H9 (cell line): ENCODE data around the gene FSTL4. TPM values are rescaled to one million over a fixed set of nuclear protein-coding genes. Genes with fewer than 3 reads are reported as not detected.

Experiments
- DNase-seq: peaks from one replicate; pipeline ENCODE4 v3.0.0-alpha.2; 2017
- H2AFZ ChIP-seq: one replicate; pipeline ENCODE4 v1.6.1; 2013; ENCODE audit warnings: mild to moderate bottlenecking, low read length, control low read depth, moderate library complexity
- H2AK5ac ChIP-seq: 2 replicates; pipeline ENCODE4 v1.6.1; 2013; ENCODE audit warnings: low read length, control low read depth, mixed read lengths; ENCODE audit not compliant: insufficient read length
- H2BK120ac ChIP-seq: one replicate; pipeline ENCODE4 v1.6.1; 2013; ENCODE audit warnings: low read depth, mild to moderate bottlenecking, low read length, control low read depth, inconsistent platforms; ENCODE audit not compliant: poor library complexity, severe bottlenecking
- H2BK12ac ChIP-seq: 2 replicates; pipeline ENCODE4 v1.6.1; 2013; ENCODE audit warnings: low read length, control low read depth, mixed read lengths, low read depth; ENCODE audit not compliant: insufficient read length
- H2BK15ac ChIP-seq: 2 replicates; pipeline ENCODE4 v1.6.1; 2013; ENCODE audit warnings: low read depth, low read length, control low read depth
- H2BK20ac ChIP-seq: one replicate; pipeline ENCODE4 v1.6.1; 2013; ENCODE audit warnings: low read depth, mild to moderate bottlenecking, low read length, control low read depth, inconsistent platforms; ENCODE audit not compliant: poor library complexity, severe bottlenecking
- H2BK5ac ChIP-seq: 2 replicates; pipeline ENCODE4 v1.6.1; 2013; ENCODE audit warnings: low read length, control low read depth, mixed read lengths; ENCODE audit not compliant: insufficient read length
- H3K14ac ChIP-seq: 2 replicates; pipeline ENCODE4 v1.6.1; 2013; ENCODE audit warnings: low read length, control low read depth; ENCODE audit not compliant: insufficient read depth
- H3K18ac ChIP-seq: 2 replicates; pipeline ENCODE4 v1.6.1; 2013; ENCODE audit warnings: low read depth, mild to moderate bottlenecking, mixed read lengths, low read length, control low read depth; ENCODE audit not compliant: insufficient read length
- H3K23ac ChIP-seq: 2 replicates; pipeline ENCODE4 v1.6.1; 2013; ENCODE audit warnings: low read length, control low read depth, mixed read lengths, low read depth; ENCODE audit not compliant: insufficient read length
- H3K23me2 ChIP-seq: 2 replicates; pipeline ENCODE4 v1.6.1; 2013; ENCODE audit warnings: low read depth, mild to moderate bottlenecking, mixed read lengths, low read length, control low read depth; ENCODE audit not compliant: insufficient read length, poor library complexity, severe bottlenecking
- H3K27ac ChIP-seq: 2 replicates; pipeline ENCODE4 v1.5.1; 2013; ENCODE audit warnings: low read length, control low read depth, mixed read lengths, low read depth; ENCODE audit not compliant: insufficient read length
- H3K27me3 ChIP-seq: 2 replicates; pipeline ENCODE4 v1.6.1; 2013; ENCODE audit warnings: low read length, control low read depth, inconsistent platforms; ENCODE audit not compliant: insufficient read depth
- H3K4ac ChIP-seq: 2 replicates; pipeline ENCODE4 v1.6.1; 2013; ENCODE audit warnings: low read depth, mild to moderate bottlenecking, control low read depth, inconsistent platforms, low read length, moderate library complexity
- H3K4me1 ChIP-seq: 2 replicates; pipeline ENCODE4 v1.6.1; 2013; ENCODE audit warnings: low read length, control low read depth, inconsistent platforms; ENCODE audit not compliant: insufficient read depth
- H3K4me2 ChIP-seq: 2 replicates; pipeline ENCODE4 v1.6.1; 2013; ENCODE audit warnings: low read length, control low read depth, mixed read lengths; ENCODE audit not compliant: insufficient read length, insufficient read depth
- H3K56ac ChIP-seq: 2 replicates; pipeline ENCODE4 v1.6.1; 2013; ENCODE audit warnings: low read depth, mild to moderate bottlenecking, mixed read lengths, low read length, control low read depth; ENCODE audit not compliant: insufficient read length
- H3K79me1 ChIP-seq: 2 replicates; pipeline ENCODE4 v1.6.1; 2013; ENCODE audit warnings: low read depth, mild to moderate bottlenecking, moderate library complexity, low read length, control low read depth, inconsistent platforms; ENCODE audit not compliant: insufficient read depth, poor library complexity, severe bottlenecking
- H3K79me2 ChIP-seq: 2 replicates; pipeline ENCODE4 v1.6.1; 2013; ENCODE audit warnings: low read length, control low read depth, inconsistent platforms; ENCODE audit not compliant: insufficient read depth
- H3K9ac ChIP-seq: 2 replicates; pipeline ENCODE4 v1.6.1; 2013; ENCODE audit warnings: low read length, control low read depth, mixed read lengths; ENCODE audit not compliant: insufficient read length; ENCODE audit errors: extremely low read depth
- H3K9me3 ChIP-seq: one replicate; pipeline ENCODE4 v1.6.1; 2013; ENCODE audit warnings: low read depth, low read length, inconsistent platforms; ENCODE audit not compliant: control insufficient read depth
- H3T11ph ChIP-seq: one replicate; pipeline ENCODE4 v1.6.1; 2013; ENCODE audit warnings: mild to moderate bottlenecking, low read length, control low read depth, inconsistent platforms
- H4K20me1 ChIP-seq: one replicate; pipeline ENCODE4 v1.6.1; 2013; ENCODE audit not compliant: control insufficient read depth, insufficient read length, insufficient read depth
- H4K5ac ChIP-seq: 2 replicates; pipeline ENCODE4 v1.6.1; 2013; ENCODE audit warnings: low read depth, mild to moderate bottlenecking, mixed read lengths, low read length, control low read depth; ENCODE audit not compliant: insufficient read length
- H4K8ac ChIP-seq: replicated peaks from 2 replicates; pipeline ENCODE4 v1.6.1; 2013; ENCODE audit warnings: low read length, control low read depth, mixed read lengths, low read depth; ENCODE audit not compliant: insufficient read length
- H4K91ac ChIP-seq: 2 replicates; pipeline ENCODE4 v1.6.1; 2013; ENCODE audit warnings: low read depth, mild to moderate bottlenecking, moderate library complexity, mixed read lengths, low read length, control low read depth; ENCODE audit not compliant: insufficient read length
- H3K27ac Mint-ChIP-seq, 3 experiments: 2 replicates in 2 of 3; 3 replicates in 1 of 3; pipeline ENCODE4 v1.8.0; 2020 to 2021; ENCODE audit warnings: mixed read lengths in 3 of 3, mild to moderate bottlenecking in 1 of 3, moderate library complexity in 1 of 3
- H3K27me3 Mint-ChIP-seq: 2 replicates; pipeline ENCODE4 v1.8.0; 2021; ENCODE audit warnings: low read depth, mild to moderate bottlenecking, moderate library complexity, mixed read lengths
- H3K36me3 Mint-ChIP-seq, 3 experiments: 2 replicates in 2 of 3; 3 replicates in 1 of 3; pipeline ENCODE4 v1.8.0; 2020 to 2021; ENCODE audit warnings: low read depth in 3 of 3, mixed read lengths in 3 of 3; ENCODE audit not compliant: insufficient read depth in 1 of 3
- H3K4me1 Mint-ChIP-seq, 2 experiments: 2 replicates each; pipeline ENCODE4 v1.8.0; 2020; ENCODE audit warnings: mixed read lengths in 2 of 2
- H3K4me3 Mint-ChIP-seq, 2 experiments: 2 replicates in 1 of 2; 3 replicates in 1 of 2; pipeline ENCODE4 v1.8.0; 2020 to 2021; ENCODE audit warnings: mild to moderate bottlenecking in 2 of 2, mixed read lengths in 2 of 2, moderate library complexity in 1 of 2
- H3K9me3 Mint-ChIP-seq, 2 experiments: 2 replicates in 1 of 2; 3 replicates in 1 of 2; pipeline ENCODE4 v1.8.0; 2020; ENCODE audit warnings: mild to moderate bottlenecking in 2 of 2, mixed read lengths in 2 of 2, moderate library complexity in 1 of 2
- CTCF ChIP-seq: fragments of 200-600 bp; sonication (generic); conservative IDR thresholded peaks from 3 replicates; pipeline ENCODE4 v1.8.0; 2021; ENCODE audit warnings: antibody characterized with exemption, mild to moderate bottlenecking
- WGBS: extraction: QIAGEN DNeasy Blood & Tissue Kit; methylation state at CpG from one replicate; pipeline ENCODE4 v1.1.7; 2013; ENCODE audit warnings: missing lambda C conversion rate, low lambda C conversion rate, mixed read lengths; ENCODE audit not compliant: insufficient read length; ENCODE audit errors: extremely low coverage; 5-methylcytosine and 5-hydroxymethylcytosine counted together
- total RNA-seq: library from RNA; stranded (reverse); gene quantifications from 2 replicates; pipeline ENCODE4 v1.2.1, GENCODE V29; 2021

Gene FSTL4
- total RNA-seq, 1 experiment from 2014 or later = 5.7 TPM

- Histone ChIP-seq H4K5ac (no peak overlapping the region), H3T11ph (no peak overlapping the region), H4K91ac (no peak overlapping the region), H2BK120ac (no peak overlapping the region), H3K4ac (no peak overlapping the region), H3K79me2 (no peaks in the 10 kb centered on the region), H3K9ac (no peak overlapping the region), H3K18ac (no peak overlapping the region), H2BK12ac (no peak overlapping the region), H3K79me1 (no peaks in the 10 kb centered on the region), H4K8ac (no peak overlapping the region), H3K14ac (no peak overlapping the region), H3K27me3 (no peaks in the 10 kb centered on the region), H3K4me1 (no peaks in the 10 kb centered on the region), H3K23ac (no peak overlapping the region), H4K20me1 (no peaks in the 10 kb centered on the region), H2BK5ac (no peak overlapping the region), H2BK15ac (no peak overlapping the region; the same call in 1 of the 2 replicates), H3K56ac (no peak overlapping the region), H2BK20ac (no peak overlapping the region), H2AK5ac (no peak overlapping the region), H3K23me2 (no peaks in the 10 kb centered on the region), H3K4me2 (no peak overlapping the region), H2AFZ (no peak overlapping the region), H3K9me3 (no peaks in the 10 kb centered on the region), H3K27ac (no peak overlapping the region)
- Mint-ChIP-seq H3K9me3 (peaks cover 8% of the 10 kb centered on the region in 2 experiments; a peak in 4 of 5 replicates), H3K27ac (no peak overlapping the region), H3K27me3 (no peaks in the 10 kb centered on the region; the same call in 1 of the 2 replicates), H3K4me3 (no peak overlapping the region), H3K4me1 (peaks cover 3 to 7% of the 10 kb centered on the region in 2 experiments), H3K36me3 (peaks cover 0 to 7% (median 2%) of the 10 kb centered on the region in 3 experiments; a peak in 3 of 7 replicates)
- TF ChIP-seq CTCF = no peak
- no peak for DNase-seq
- WGBS = no CpG with 5 or more reads among the region's 4 CpGs
These were observed 336.2 kb downstream of the FSTL4 start for GRCh38 chr5:133276171-133276570.
